Ectodermal cell (in vitro differentiated cells): Measurements from ENCODE around the gene MS4A4A. TPM values are rescaled to one million over a fixed set of nuclear protein-coding genes. Genes with fewer than 3 reads are reported as not detected.

Experiments
- H3K27ac ChIP-seq: 2 replicates; pipeline ENCODE4 v1.7.0; 2013; ENCODE audit warnings: mild to moderate bottlenecking, low read depth, low read length; ENCODE audit not compliant: insufficient read depth, poor library complexity, severe bottlenecking
- H3K27me3 ChIP-seq: 2 replicates; pipeline ENCODE4 v1.7.0; 2013; ENCODE audit warnings: mild to moderate bottlenecking, low read length; ENCODE audit not compliant: insufficient read depth, control insufficient read depth, poor library complexity, severe bottlenecking
- H3K36me3 ChIP-seq: one replicate; pipeline ENCODE4 v1.7.0; 2013; ENCODE audit warnings: low read length; ENCODE audit not compliant: control insufficient read depth, insufficient read depth
- H3K4me1 ChIP-seq: one replicate; pipeline ENCODE4 v1.7.0; 2013; ENCODE audit warnings: low read length; ENCODE audit not compliant: control insufficient read depth, insufficient read depth
- H3K4me3 ChIP-seq: 2 replicates; pipeline ENCODE4 v1.7.0; 2013; ENCODE audit warnings: low read depth, low read length, control low read depth; ENCODE audit not compliant: insufficient read depth
- H3K9me3 ChIP-seq: 2 replicates; pipeline ENCODE4 v1.7.0; 2013; ENCODE audit warnings: mild to moderate bottlenecking, low read length, moderate library complexity; ENCODE audit not compliant: control insufficient read depth
- WGBS, 2 experiments: methylation state at CpG; one replicate each; pipeline ENCODE4 v1.1.7; 2013; ENCODE audit warnings: missing lambda C conversion rate in 2 of 2; 5-methylcytosine and 5-hydroxymethylcytosine counted together
- polyA plus RNA-seq, 4 experiments: library from polyadenylated mRNA; stranded (reverse); fragments of 50-300 nt; gene quantifications; one replicate each; pipeline ENCODE4 v1.2.3, GENCODE V29; 2013

The MS4A4A gene
- not detected for polyA plus RNA-seq (2013, experiment 1 of 4)
- polyA plus RNA-seq (2013, experiment 2 of 4): not detected
- polyA plus RNA-seq (2013, experiment 3 of 4): not detected
- not detected for polyA plus RNA-seq (2013, experiment 4 of 4)

DNA sequence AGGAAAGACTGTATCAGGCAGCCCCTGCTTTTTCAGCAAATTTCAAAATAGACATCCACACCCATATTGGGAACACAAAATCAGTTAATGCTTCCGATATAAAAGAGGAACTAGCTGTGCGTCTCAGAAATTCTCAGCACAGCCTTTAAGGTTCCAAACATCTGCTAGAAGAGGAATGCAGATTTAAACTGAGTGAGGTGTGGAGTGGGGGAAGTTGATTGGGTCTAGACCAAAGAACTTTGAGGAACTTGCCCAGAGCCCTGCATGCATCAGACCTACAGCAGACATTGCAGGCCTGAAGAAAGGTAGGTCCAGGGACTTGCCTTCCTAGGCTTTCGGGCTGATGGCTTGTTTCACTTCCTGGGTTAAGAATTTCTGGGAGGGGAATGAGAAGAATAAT lies at the start of gene MS4A4A:
Gene MS4A4A, plus strand, starts transcription at position 255 of the 400 bp plus-strand sequence. Its CDS starts 10 bp downstream, at position 265.
- no peaks in the 10 kb centered on the region for H3K4me1 ChIP-seq

DNA sequence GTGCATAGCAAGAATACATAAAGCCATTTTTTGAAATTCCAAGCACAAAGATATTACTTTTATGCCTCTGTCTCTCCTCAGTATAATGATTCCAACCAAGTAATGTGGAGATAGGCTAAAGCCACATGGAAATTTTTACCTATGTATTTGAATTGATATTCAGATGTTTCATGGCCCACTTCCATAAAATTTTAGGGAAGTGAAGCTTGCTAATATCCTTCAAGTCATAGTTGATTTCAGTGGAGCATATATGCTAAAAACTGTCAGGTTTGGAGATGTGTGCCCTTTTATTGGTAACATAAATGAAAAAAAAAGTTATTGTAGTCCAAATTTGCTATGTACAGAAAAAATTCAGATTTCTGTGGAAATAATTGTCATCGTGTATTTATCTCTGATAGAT lies 49.8 kb upstream of the MS4A4A start:
- no CpG with 5 or more reads among the region's 1 CpG for WGBS, 2 experiments
- Histone ChIP-seq H3K9me3 (no peaks in the 10 kb centered on the region), H3K4me3 (no peak overlapping the region), H3K4me1 (no peaks in the 10 kb centered on the region), H3K36me3 (no peaks in the 10 kb centered on the region), H3K27ac (no peak overlapping the region), H3K27me3 (no peaks in the 10 kb centered on the region)

More for the DNA sequence above, at the start of gene MS4A4A:
- Histone ChIP-seq H3K36me3 (no peaks in the 10 kb centered on the region), H3K27ac (no peak within 1 kb of the TSS), H3K27me3 (no peaks in the 10 kb centered on the region), H3K4me3 (no peak within 1 kb of the TSS), H3K9me3 (no peaks in the 10 kb centered on the region)
- WGBS, 2 experiments: 94 to 95% methylated on average over 3 of the region's 3 CpGs

DNA sequence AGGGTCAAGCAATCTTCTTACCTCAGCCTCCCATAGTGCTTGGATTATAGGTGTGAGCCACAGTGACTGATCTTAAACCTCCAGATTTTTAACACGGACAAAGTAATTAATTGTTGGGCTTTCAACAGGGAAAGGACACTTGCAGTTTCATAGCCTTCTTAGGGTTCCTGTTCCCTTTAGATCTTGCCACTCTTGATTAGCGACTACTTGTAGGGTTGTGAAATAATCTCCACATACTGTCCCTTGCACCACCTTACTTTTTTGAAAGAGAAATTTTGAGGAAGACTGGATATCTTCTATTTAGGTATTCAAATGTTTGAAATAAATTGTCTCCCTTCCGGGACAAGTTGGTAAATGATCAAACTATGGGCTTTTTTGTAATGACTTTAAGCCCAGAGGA lies 45.1 kb upstream of the MS4A4A start:
- Histone ChIP-seq H3K9me3 (no peaks in the 10 kb centered on the region), H3K27ac (no peak overlapping the region), H3K4me1 (no peaks in the 10 kb centered on the region), H3K27me3 (no peaks in the 10 kb centered on the region), H3K36me3 (no peaks in the 10 kb centered on the region), H3K4me3 (no peak overlapping the region)
- 95 to 98% methylated on average over 2 of the region's 3 CpGs for WGBS, 2 experiments

DNA sequence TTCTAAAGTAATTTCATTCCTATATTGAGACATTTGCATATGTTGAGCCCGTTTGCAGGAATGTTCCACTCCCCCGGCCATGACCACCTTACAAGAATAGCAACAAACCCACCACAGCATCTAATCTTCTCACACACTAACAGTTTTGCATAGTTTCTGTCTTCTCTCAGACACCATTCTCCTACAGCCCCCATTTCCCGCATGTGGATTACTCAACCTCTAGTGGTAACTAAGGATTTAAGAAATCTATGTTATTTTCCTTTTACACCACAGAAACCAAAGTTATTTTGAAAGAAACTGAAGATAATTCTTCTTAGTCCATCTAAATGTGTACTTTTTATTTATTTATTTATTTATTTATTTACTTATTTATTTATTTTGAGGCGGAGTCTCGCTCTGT lies 39.8 kb upstream of the MS4A4A start:
- H3K27me3 ChIP-seq: no peaks in the 10 kb centered on the region
- WGBS, 2 experiments: 94 to 97% methylated on average over 4 to 5 of the region's 5 CpGs
- H3K4me1 ChIP-seq: no peaks in the 10 kb centered on the region
- no peak overlapping the region for H3K27ac ChIP-seq
- H3K9me3 ChIP-seq: no peaks in the 10 kb centered on the region
- no peaks in the 10 kb centered on the region for H3K36me3 ChIP-seq
- no peak overlapping the region for H3K4me3 ChIP-seq

DNA sequence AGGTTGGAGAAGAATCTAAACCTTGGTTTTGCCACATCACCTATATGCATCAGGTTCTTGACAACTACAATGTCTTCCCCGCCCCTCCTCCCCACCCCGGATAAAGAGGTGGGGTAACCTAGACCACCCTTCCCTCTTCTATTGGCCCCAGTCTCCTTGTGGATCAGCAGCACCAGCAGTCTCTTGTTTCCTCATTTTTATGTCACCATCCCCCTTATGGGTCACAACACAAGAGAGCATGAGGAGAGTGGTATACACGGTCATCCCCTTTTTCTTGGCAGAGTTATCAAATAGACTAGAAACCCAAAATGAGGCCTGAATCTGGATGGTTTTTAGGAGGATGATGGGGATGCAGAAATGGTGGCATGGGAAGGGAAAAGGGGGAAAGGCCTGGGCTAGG lies 38.7 kb upstream of the MS4A4A start:
- Histone ChIP-seq H3K27me3 (no peaks in the 10 kb centered on the region), H3K4me3 (no peak overlapping the region), H3K9me3 (no peaks in the 10 kb centered on the region), H3K4me1 (no peaks in the 10 kb centered on the region), H3K36me3 (no peaks in the 10 kb centered on the region), H3K27ac (no peak overlapping the region)
- WGBS, 2 experiments: 94 to 98% methylated on average over 3 of the region's 3 CpGs

DNA sequence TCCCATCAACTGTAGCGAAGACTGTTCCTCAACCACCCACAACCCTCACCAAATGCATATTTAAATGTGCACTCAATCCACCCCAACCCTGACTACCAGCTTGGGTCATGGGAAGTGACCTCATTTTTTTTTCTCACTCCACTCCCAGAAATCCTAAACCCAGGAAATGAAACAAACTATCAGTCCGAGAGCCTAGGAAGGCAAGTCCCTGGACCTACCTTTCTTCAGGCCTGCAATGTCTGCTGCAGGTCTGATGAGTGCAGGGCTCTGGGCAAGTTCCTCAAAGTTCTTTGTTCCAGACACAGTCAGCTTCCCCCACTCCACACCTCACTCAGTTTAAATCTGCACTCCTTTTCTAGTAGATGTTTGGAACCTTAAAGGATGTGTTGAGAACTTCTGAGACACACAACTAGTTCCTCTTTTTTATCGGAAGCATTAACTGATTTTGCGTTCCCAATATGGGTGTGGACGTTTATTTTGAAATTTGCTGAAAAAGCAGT lies 37.7 kb upstream of the MS4A4A start, which contains the start of gene MS4A4E:
Gene MS4A4E, minus strand, starts transcription at position 398 of the 500 bp plus-strand sequence. CDS start 13,082 bp downstream, outside the sequence.
- 93 to 95% methylated on average over 5 of the region's 5 CpGs for WGBS, 2 experiments
- H3K4me1 ChIP-seq: no peaks in the 10 kb centered on the region
- H3K4me3 ChIP-seq: no peak within 1 kb of the TSS
- no peaks in the 10 kb centered on the region for H3K36me3 ChIP-seq
- no peaks in the 10 kb centered on the region for H3K27me3 ChIP-seq
- no peak within 1 kb of the TSS for H3K27ac ChIP-seq
- H3K9me3 ChIP-seq: no peaks in the 10 kb centered on the region

DNA sequence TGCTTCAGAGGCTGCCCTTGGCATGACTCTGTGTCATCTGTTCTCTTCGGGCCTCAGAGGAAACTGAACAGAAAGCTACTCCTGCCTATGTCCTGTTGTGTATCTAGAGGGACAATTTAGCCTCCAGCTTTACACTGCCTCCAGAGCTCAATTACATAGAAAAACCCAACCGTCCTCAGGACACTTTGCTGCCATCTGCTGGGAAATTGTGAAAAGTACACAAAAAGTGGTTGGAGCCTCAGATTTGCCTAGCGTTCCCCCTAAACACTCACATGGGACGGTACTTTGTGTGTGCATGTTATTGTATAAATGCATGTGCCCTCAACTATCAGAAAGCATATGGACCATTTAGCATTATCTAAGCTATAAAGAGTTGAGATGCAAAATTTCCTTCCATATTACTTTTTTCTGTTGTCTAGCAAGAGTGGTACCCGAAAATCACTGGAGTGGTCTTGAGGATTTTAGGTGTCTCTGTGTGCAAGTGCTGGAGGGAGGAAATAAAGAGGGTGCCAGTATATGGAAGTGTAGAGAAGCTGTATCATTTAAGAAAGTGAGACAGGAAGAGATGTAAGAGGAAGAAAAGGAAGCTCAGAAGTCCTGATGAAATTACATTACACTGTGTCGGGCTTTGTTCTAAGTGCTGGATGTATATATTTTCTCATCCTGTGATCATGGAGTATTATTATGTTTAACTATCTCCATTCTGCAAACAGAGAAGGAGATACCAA lies 28.8 kb upstream of the MS4A4A start:
- Histone ChIP-seq H3K4me3 (no peak overlapping the region), H3K27ac (no peak overlapping the region), H3K9me3 (peaks cover 4% of the 10 kb centered on the region), H3K36me3 (no peaks in the 10 kb centered on the region), H3K27me3 (no peaks in the 10 kb centered on the region), H3K4me1 (no peaks in the 10 kb centered on the region)
- WGBS, 2 experiments: 51 to 66% methylated on average over 5 to 6 of the region's 6 CpGs

DNA sequence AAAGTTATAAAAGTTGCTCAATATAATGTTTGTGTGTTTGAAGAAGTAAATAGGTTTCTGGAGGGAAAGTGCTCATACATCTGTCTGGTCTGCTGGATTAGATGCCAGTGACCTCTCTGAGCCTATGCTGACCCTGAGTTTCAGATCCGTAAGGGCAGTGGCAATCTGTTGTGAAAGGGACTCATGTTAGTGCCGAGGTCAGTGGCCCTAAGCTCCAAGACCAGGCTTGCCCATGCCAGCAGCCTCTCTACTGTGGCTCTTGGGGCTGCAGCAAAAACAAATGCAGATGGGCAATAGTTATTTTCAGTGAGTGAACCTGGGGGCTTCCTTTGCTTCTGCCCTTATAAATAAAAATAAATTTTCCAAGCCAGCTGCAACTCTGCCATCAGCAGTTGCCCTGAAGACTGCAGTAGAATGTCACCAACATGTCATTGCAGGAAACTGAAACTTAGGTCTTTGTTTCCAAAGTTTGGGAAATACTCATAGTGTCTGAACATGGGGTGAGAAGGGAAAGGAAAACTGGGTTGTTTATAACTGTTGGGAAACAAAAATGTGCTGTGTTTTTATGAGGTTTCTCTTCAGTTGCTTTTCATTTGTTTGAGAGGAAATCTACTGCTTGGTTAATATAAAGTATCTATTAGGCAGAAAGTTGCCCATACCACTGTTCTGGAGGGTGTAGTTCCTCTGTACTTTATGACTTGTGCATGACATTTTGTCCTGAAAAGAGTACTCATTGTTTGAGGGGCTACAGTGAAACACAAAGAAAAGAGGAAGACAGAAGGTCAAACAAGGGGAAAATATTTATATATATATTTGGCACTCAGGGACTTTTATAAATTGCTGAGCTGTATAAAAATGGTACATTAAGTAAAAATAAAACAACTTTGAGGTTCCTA lies 28.0 kb upstream of the MS4A4A start:
- 87 to 88% methylated on average over 2 of the region's 2 CpGs for WGBS, 2 experiments
- Histone ChIP-seq H3K27ac (no peak overlapping the region), H3K9me3 (peaks cover 4% of the 10 kb centered on the region), H3K36me3 (no peaks in the 10 kb centered on the region), H3K27me3 (no peaks in the 10 kb centered on the region), H3K4me1 (no peaks in the 10 kb centered on the region), H3K4me3 (no peak overlapping the region)

DNA sequence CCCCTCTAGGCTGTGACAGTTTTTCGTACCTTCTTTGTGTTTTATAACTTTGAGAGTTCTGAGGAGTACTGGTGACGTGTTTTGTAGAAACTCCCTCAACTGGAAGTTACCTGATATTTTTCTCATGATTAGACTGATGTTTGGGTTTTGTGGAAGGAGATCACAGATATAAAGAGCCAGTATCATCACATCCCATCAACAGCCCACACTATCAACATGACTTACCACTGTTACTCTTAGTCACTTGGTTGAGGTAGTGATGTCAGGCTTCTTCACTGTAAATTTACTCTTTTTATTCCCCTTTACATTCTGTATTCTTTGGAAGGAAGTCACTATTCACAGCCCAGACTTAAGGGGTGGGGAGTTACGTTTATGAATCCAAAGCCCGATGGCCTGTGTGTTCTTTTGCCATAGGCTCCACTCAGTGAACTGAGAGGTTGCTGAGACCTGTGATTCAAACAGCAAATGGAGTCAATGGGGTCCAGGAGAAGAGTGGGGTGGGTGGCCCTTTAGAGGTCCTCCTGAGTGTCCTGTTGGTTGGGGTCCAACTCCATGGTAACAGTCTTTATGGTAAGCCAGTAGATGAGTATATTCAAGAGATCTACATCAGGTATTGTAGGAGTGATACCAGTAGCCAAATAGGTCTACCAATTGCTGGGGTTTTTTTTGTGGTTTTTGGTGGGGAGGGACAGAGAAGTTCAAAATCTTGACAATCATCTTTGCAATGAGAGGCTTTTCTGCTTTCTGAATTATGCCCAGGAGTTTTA lies 22.3 kb upstream of the MS4A4A start:
- Histone ChIP-seq H3K27me3 (no peaks in the 10 kb centered on the region), H3K27ac (no peak overlapping the region), H3K4me1 (no peaks in the 10 kb centered on the region), H3K9me3 (peaks cover 4% of the 10 kb centered on the region), H3K36me3 (no peaks in the 10 kb centered on the region), H3K4me3 (no peak overlapping the region)
- 100% methylated on average over 2 to 4 of the region's 4 CpGs for WGBS, 2 experiments
